Activated B cell treated with CpG ODN at 0.5 μM for 24 hours (primary cell): ENCODE results near the gene LRSAM1. TPM values are rescaled to one million over a fixed set of nuclear protein-coding genes. Genes with fewer than 3 reads are reported as not detected.

Experiments
- ATAC-seq: fragments of 200-7000 bp; cut with Tn5 transposase; one replicate; pipeline ENCODE4 v1.10.0; 2021; ENCODE audit warnings: low read depth, mild to moderate bottlenecking, moderate library complexity
- CTCF ChIA-PET: fragments of 350-600 bp; sonication (Branson Sonifier 250); formaldehyde crosslinking; loops from one replicate; lab custom pipeline; 2021; ENCODE audit warnings: antibody characterized with exemption; lab: Charles Lee
- POLR2A ChIA-PET: fragments of 350-600 bp; sonication (Branson Sonifier 250); formaldehyde crosslinking; loops from one replicate; lab custom pipeline; 2021; ENCODE audit warnings: antibody characterized with exemption; lab: Charles Lee
- DNase-seq: peaks from one replicate; pipeline ENCODE4 v3.0.0; 2022
- H3K27ac Mint-ChIP-seq: one replicate; pipeline ENCODE4 v1.8.0; 2020; ENCODE audit warnings: mixed read lengths
- H3K27me3 Mint-ChIP-seq: one replicate; pipeline ENCODE4 v1.8.0; 2021; ENCODE audit warnings: mixed read lengths
- H3K36me3 Mint-ChIP-seq: one replicate; pipeline ENCODE4 v1.8.0; 2021; ENCODE audit warnings: low read depth, mixed read lengths
- H3K4me1 Mint-ChIP-seq: one replicate; pipeline ENCODE4 v1.8.0; 2021; ENCODE audit warnings: mixed read lengths
- H3K4me3 Mint-ChIP-seq: one replicate; pipeline ENCODE4 v1.8.0; 2020; ENCODE audit warnings: mild to moderate bottlenecking, mixed read lengths
- H3K9me3 Mint-ChIP-seq: one replicate; pipeline ENCODE4 v1.8.0; 2020; ENCODE audit warnings: mixed read lengths
- CTCF ChIP-seq: fragments of 200-600 bp; IDR thresholded peaks from one replicate; pipeline ENCODE4 v1.8.0; 2022; ENCODE audit warnings: antibody characterized with exemption, mild to moderate bottlenecking
- intact Hi-C: fragments of 100-400 bp; cut with micrococcal nuclease; formaldehyde crosslinking; loops from one replicate; pipeline ENCODE4 v1.15.1; 2024
- total RNA-seq: library from RNA; stranded (reverse); gene quantifications from 2 replicates; pipeline ENCODE4 v1.2.3, GENCODE V29; 2022

Gene LRSAM1
- total RNA-seq, 1 donor from 2014 or later: 23.9 TPM

GRCh38 chr9:127424676-127424999 is 26.7 kb upstream of the LRSAM1 start:
- POLR2A ChIA-PET: interaction anchor here (0.6 to 2.5 kb wide), 14 partner anchors 9 to 1128 kb away, joined by 3 to 39 read pairs (median 4); partner anchors contain the start of genes LRSAM1, RPL12, SLC2A8 and SPTAN1
- ATAC-seq: no peak

GRCh38 chr9:127426756-127427155 is 24.6 kb upstream of the LRSAM1 start:
- no peaks in the 10 kb centered on the region for H3K27me3 Mint-ChIP-seq

More at GRCh38 chr9:127424676-127424999, 26.7 kb upstream of the LRSAM1 start:
- TF ChIP-seq CTCF: no peak
- intact Hi-C loops: loop anchor here (1.0 to 2.0 kb wide), 4 partner anchors 27 to 210 kb away; partner anchors contain the start of genes LRSAM1, RPL12 and SLC2A8
- Mint-ChIP-seq H3K27ac (peak overlapping the region; percentile 98), H3K4me1 (peaks cover 41% of the 10 kb centered on the region), H3K27me3 (no peaks in the 10 kb centered on the region), H3K9me3 (no peaks in the 10 kb centered on the region), H3K4me3 (peak overlapping the region; percentile 99), H3K36me3 (peaks cover 30% of the 10 kb centered on the region)
- no peak for DNase-seq
- CTCF ChIA-PET: interaction anchor here (1.3 kb wide), 1 partner anchor 210 kb away, joined by 3 read pairs; no protein-coding TSS in a partner anchor

GRCh38 chr9:127428348-127428747 is 23.0 kb upstream of the LRSAM1 start:
- H3K4me3 Mint-ChIP-seq: no peak overlapping the region
- ChIA-PET POLR2A (no interaction called here), CTCF (no interaction called here)
- no peaks in the 10 kb centered on the region for H3K9me3 Mint-ChIP-seq
- intact Hi-C loops: no loop called here
- H3K27me3 Mint-ChIP-seq: no peaks in the 10 kb centered on the region
- peaks cover 51% of the 10 kb centered on the region for H3K36me3 Mint-ChIP-seq
- no peak for DNase-seq
- no peak overlapping the region for H3K27ac Mint-ChIP-seq
- ATAC-seq: no peak
- no peak for TF ChIP-seq CTCF
- peaks cover 35% of the 10 kb centered on the region for H3K4me1 Mint-ChIP-seq

More at GRCh38 chr9:127426756-127427155, 24.6 kb upstream of the LRSAM1 start:
- Mint-ChIP-seq H3K27ac (no peak overlapping the region), H3K36me3 (peaks cover 45% of the 10 kb centered on the region), H3K4me3 (peak overlapping the region; percentile 33), H3K9me3 (no peaks in the 10 kb centered on the region), H3K4me1 (peaks cover 41% of the 10 kb centered on the region)
- ChIA-PET POLR2A (no interaction called here), CTCF (no interaction called here)
- TF ChIP-seq CTCF: no peak
- DNase-seq: no peak
- no peak for ATAC-seq
- intact Hi-C loops: no loop called here

- Mint-ChIP-seq H3K4me3 (no peak overlapping the region), H3K27me3 (no peaks in the 10 kb centered on the region), H3K27ac (no peak overlapping the region), H3K36me3 (peaks cover 60% of the 10 kb centered on the region), H3K9me3 (no peaks in the 10 kb centered on the region), H3K4me1 (peaks cover 17% of the 10 kb centered on the region)
- TF ChIP-seq CTCF: no peak
- POLR2A ChIA-PET: no interaction called here
- intact Hi-C loops: no loop called here
- ATAC-seq (no peak), DNase-seq (no peak)
- CTCF ChIA-PET: no interaction called here
These were observed 20.9 kb upstream of the LRSAM1 start for GRCh38 chr9:127430415-127430814.

GRCh38 chr9:127437497-127438264 is 13.6 kb upstream of the LRSAM1 start:
- Mint-ChIP-seq H3K27me3 (no peaks in the 10 kb centered on the region), H3K27ac (no peak overlapping the region), H3K36me3 (peaks cover 86% of the 10 kb centered on the region), H3K9me3 (no peaks in the 10 kb centered on the region), H3K4me3 (no peak overlapping the region), H3K4me1 (no peaks in the 10 kb centered on the region)
- intact Hi-C loops: no loop called here
- ChIA-PET CTCF (interaction anchor here (0.9 kb wide), 1 partner anchor 18 kb away, joined by 3 read pairs; no protein-coding TSS in a partner anchor), POLR2A (interaction anchor here (0.5 to 3.9 kb wide), 2 partner anchors 8 to 13 kb away, joined by 3 to 13 read pairs; partner anchors contain the start of genes LRSAM1 and RPL12)
- no peak for ATAC-seq
- DNase-seq: no peak
- no peak for TF ChIP-seq CTCF
